HL-60 (cell line): ENCODE results near the gene NR3C1.

Source experiments
- GABPA ChIP-seq: IDR thresholded peaks from 2 replicates; pipeline ENCODE4 v1.6.1; 2012; ENCODE audit warnings: low read depth
- POLR2AphosphoS5 ChIP-seq: IDR thresholded peaks from 2 replicates; pipeline ENCODE4 v1.6.1; 2012; ENCODE audit warnings: low read depth
- SPI1 ChIP-seq: IDR thresholded peaks from 2 replicates; pipeline ENCODE4 v1.6.1; 2012; ENCODE audit warnings: low read depth, mild to moderate bottlenecking, borderline replicate concordance
- TF ChIP-seq, protein P1 (sequence below): IDR thresholded peaks from one replicate; pipeline ENCODE4 v1.5.1; 2011; ENCODE audit warnings: low read length, control low read depth, inconsistent platforms; ENCODE audit not compliant: insufficient read depth
- TF ChIP-seq, protein P2 (sequence below): IDR thresholded peaks from 2 replicates; pipeline ENCODE4 v1.6.1; 2012; ENCODE audit warnings: low read depth; ENCODE audit not compliant: insufficient replicate concordance

GRCh38 chr5:143446535-143447226, 43.2 kb upstream of the NR3C1 start:
- TF ChIP-seq, protein P1, sequence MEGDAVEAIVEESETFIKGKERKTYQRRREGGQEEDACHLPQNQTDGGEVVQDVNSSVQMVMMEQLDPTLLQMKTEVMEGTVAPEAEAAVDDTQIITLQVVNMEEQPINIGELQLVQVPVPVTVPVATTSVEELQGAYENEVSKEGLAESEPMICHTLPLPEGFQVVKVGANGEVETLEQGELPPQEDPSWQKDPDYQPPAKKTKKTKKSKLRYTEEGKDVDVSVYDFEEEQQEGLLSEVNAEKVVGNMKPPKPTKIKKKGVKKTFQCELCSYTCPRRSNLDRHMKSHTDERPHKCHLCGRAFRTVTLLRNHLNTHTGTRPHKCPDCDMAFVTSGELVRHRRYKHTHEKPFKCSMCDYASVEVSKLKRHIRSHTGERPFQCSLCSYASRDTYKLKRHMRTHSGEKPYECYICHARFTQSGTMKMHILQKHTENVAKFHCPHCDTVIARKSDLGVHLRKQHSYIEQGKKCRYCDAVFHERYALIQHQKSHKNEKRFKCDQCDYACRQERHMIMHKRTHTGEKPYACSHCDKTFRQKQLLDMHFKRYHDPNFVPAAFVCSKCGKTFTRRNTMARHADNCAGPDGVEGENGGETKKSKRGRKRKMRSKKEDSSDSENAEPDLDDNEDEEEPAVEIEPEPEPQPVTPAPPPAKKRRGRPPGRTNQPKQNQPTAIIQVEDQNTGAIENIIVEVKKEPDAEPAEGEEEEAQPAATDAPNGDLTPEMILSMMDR: no peak
- TF ChIP-seq GABPA: no peak
- TF ChIP-seq, protein P2, sequence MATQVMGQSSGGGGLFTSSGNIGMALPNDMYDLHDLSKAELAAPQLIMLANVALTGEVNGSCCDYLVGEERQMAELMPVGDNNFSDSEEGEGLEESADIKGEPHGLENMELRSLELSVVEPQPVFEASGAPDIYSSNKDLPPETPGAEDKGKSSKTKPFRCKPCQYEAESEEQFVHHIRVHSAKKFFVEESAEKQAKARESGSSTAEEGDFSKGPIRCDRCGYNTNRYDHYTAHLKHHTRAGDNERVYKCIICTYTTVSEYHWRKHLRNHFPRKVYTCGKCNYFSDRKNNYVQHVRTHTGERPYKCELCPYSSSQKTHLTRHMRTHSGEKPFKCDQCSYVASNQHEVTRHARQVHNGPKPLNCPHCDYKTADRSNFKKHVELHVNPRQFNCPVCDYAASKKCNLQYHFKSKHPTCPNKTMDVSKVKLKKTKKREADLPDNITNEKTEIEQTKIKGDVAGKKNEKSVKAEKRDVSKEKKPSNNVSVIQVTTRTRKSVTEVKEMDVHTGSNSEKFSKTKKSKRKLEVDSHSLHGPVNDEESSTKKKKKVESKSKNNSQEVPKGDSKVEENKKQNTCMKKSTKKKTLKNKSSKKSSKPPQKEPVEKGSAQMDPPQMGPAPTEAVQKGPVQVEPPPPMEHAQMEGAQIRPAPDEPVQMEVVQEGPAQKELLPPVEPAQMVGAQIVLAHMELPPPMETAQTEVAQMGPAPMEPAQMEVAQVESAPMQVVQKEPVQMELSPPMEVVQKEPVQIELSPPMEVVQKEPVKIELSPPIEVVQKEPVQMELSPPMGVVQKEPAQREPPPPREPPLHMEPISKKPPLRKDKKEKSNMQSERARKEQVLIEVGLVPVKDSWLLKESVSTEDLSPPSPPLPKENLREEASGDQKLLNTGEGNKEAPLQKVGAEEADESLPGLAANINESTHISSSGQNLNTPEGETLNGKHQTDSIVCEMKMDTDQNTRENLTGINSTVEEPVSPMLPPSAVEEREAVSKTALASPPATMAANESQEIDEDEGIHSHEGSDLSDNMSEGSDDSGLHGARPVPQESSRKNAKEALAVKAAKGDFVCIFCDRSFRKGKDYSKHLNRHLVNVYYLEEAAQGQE: no peak
- no peak for TF ChIP-seq POLR2AphosphoS5
- TF ChIP-seq SPI1: no peak
